Spinal cord (tissue), 10 donors: ENCODE data around the gene LRRIQ3. TPM values are rescaled to one million over a fixed set of nuclear protein-coding genes. Genes with fewer than 3 reads are reported as not detected.

ENCODE experiments used
- DNase-seq, 6 donors: peaks; one replicate each; pipeline versions ENCODE4 v3.0.0 to v3.0.0-alpha.2; 2013 to 2015; ENCODE audit warnings: low spot score in 6 of 6, low read depth in 4 of 6
- H3K27ac ChIP-seq: one replicate; pipeline ENCODE4 v1.5.1; 2013; ENCODE audit warnings: low read depth, low read length, control low read depth
- H3K27me3 ChIP-seq: one replicate; pipeline ENCODE4 v1.6.1; 2013; ENCODE audit warnings: low read length; ENCODE audit not compliant: control insufficient read depth, insufficient read depth
- H3K36me3 ChIP-seq: one replicate; pipeline ENCODE4 v1.6.1; 2013; ENCODE audit warnings: low read length; ENCODE audit not compliant: control insufficient read depth, insufficient read depth
- H3K4me1 ChIP-seq: one replicate; pipeline ENCODE4 v1.6.1; 2013; ENCODE audit warnings: low read length; ENCODE audit not compliant: control insufficient read depth, insufficient read depth
- H3K4me3 ChIP-seq: one replicate; pipeline ENCODE4 v1.5.1; 2013; ENCODE audit warnings: low read depth, low read length, control low read depth
- H3K9me3 ChIP-seq: one replicate; pipeline ENCODE4 v1.6.1; 2013; ENCODE audit warnings: low read length; ENCODE audit not compliant: control insufficient read depth, insufficient read depth
- WGBS: methylation state at CpG from one replicate; pipeline ENCODE4 v1.1.5; 2013; ENCODE audit warnings: missing lambda C conversion rate; ENCODE audit not compliant: insufficient coverage; 5-methylcytosine and 5-hydroxymethylcytosine counted together
- polyA plus RNA-seq, 2 donors: library from polyadenylated mRNA; unstranded; fragments of 120-200 nt; gene quantifications; one replicate each; pipeline ENCODE4 v1.2.1, GENCODE V29; 2013; ENCODE audit not compliant: insufficient read length in 2 of 2
- total RNA-seq, 2 donors: library from RNA; depleted of rRNA in 1 of 2; stranded (reverse); fragments of 120-200 nt in 1 of 2; fragments of >200 nt in 1 of 2; gene quantifications; one replicate each; pipeline versions ENCODE4 v1.2.3 to v1.2.4, GENCODE V29; 2013 to 2014
- donor health status: healthy.

The LRRIQ3 gene
- total and polyA plus RNA-seq, 4 donors, result 1.2 to 1.9 (median 1.5) TPM

DNA sequence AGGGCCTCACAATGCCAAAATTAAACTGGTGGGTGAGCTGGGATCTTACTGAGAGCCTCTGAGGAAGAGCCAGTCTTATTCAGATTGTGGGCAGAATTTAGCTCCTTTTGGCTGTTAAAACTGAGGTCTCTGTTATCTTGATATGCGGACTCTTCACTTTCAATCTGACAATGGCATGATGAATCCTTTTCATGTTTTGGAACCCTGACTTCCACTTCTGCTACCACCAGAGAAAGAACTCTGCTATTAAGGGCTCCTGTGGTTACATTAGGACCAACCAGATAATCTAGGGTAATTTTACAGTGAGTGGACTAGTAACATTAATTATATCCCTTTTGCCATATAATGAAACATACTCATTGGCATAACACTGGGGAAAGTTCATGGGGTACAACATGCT, 219.0 kb downstream of the LRRIQ3 start:
- no peaks in the 10 kb centered on the region for H3K36me3 ChIP-seq
- DNase-seq, result no peak
- H3K4me1 ChIP-seq, result no peaks in the 10 kb centered on the region
- no peak overlapping the region for H3K4me3 ChIP-seq
- WGBS, result no CpG with 5 or more reads among the region's 1 CpG
- H3K27me3 ChIP-seq, result no peaks in the 10 kb centered on the region
- H3K9me3 ChIP-seq, result no peaks in the 10 kb centered on the region
- no peak overlapping the region for H3K27ac ChIP-seq

Other genes starting within 250 kb of the LRRIQ3 start
- 10 to 100 TPM; 25.0 to 39.0 TPM for gene FPGT, start 66 bp upstream of the LRRIQ3 start, total RNA-seq
- 10 to 100 TPM; 12.6 to 16.1 TPM for gene FPGT, start 66 bp upstream of the LRRIQ3 start, polyA plus RNA-seq
- gene TNNI3K, start 37.2 kb upstream of the LRRIQ3 start, total RNA-seq, result 1 to 10 TPM; 3.0 to 4.1 TPM
- gene TNNI3K, start 37.2 kb upstream of the LRRIQ3 start, polyA plus RNA-seq, result 1 to 10 TPM; 2.3 to 4.4 TPM